Measurements from ENCODE around the gene CPT1C.

The CPT1C gene

DNA sequence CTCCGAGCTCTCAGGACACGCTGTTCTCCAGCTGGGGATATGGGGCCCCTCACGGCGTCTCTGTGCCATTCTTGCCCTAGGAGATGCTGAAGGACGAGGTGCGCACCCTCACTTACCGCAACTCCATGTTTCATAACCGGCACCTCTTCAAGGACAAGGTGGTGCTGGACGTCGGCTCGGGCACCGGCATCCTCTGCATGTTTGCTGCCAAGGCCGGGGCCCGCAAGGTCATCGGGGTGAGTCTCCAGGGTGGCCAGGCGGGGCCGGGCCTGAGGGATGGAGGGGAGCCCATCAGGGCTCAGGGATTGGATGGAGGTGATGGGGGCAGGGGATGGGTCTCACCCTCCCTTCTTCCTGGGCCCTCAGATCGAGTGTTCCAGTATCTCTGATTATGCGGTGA is 9.1 kb upstream of the CPT1C start:
- DNase-seq (ENCODE audit: low read depth in 2 of 2), result no peak

DNA sequence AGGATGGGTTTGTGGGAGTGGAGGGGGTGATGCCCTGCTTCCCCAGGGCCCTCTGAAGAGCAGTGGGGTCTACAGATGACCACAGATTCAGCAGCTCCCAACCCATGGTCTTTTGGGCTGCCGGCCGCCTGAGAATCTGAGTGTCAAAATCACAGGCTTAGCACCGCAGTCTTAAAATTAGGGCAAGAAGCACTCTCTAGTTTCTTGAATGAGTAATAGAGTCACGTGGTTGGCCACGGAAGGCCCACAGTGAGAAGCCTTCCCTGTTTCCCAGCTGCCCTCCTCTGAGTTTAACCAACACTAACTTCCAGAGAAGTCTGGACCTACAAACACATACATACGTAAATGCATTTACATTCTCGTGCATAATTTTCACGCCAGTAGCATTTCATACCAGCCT is 8.6 kb upstream of the CPT1C start:
- DNase-seq (ENCODE audit: low read depth in 2 of 2), result no peak

DNA sequence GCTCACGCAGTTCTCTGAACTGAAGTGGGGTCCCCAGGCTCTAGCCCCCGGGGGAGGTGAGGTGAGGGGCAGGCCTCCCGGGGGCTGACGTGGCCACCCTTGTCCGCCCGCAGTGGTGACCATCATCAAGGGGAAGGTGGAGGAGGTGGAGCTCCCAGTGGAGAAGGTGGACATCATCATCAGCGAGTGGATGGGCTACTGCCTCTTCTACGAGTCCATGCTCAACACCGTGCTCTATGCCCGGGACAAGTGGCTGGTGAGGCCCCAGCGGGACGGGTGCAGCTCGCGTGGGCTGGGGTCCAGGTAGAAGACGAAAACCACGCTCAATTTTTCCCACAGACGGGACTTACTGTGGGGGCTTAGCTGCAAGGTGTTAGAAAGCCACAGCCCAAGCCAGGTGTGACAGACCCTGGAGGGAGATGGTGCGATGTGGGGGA is 7.1 kb upstream of the CPT1C start:
- no peak for DNase-seq (ENCODE audit: low read depth in 2 of 2)

DNA sequence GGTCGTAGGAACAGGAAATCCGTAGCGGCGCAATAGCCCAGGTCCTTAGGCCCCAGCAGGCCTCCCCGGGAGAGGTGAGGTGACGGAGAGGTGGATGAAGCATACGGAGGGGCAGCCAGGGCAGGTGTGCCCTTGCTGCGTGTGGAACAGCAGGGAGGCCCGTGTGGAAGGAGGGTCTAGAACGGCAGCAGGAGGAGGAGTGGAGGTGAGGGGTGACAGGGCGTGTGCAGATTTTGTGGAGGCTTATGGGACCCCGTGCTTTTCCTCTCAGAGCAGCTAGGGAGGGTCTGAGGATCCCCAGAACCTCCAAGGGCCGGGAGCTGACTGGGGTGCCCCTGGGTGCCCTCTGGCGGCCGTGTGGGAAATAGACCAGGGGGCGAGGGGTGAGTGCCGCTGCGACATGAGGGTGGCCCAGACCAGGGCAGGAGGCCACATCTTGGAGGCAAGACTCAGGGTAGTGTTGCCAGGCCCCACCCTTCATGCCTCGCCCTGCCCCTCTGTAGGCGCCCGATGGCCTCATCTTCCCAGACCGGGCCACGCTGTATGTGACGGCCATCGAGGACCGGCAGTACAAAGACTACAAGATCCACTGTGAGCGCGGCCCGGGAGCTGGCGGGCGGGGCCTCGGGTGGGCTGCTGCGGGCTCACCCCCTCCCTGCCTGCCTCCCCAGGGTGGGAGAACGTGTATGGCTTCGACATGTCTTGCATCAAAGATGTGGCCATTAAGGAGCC is 6.5 kb upstream of the CPT1C start:
- no peak for DNase-seq (ENCODE audit: low read depth in 2 of 2)

DNA sequence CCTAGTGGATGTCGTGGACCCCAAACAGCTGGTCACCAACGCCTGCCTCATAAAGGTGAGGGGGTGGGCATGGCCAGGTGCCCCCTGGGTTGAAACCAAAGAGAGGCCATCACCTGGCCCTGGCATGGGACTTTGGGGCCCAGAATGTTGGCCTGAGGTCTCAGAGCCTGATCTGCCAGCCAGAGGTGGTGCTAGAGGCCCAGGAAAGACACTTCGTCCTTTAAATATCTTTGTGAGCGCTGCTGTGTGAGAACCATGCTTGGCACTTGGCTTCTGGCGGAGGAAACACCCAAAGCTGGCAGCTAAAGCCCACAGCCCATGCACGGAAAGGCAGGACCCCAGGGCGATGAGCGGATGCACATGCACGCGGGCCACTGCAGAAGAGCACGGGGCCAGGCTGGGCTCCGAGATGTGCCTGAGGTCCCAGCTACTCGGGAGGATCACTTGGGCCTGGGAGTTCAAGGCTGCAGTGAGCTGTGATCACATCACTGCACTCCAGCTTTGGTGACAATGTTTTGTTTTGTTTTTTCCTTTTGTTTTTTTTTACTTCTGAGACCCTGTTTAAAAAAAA is 5.8 kb upstream of the CPT1C start:
- DNase-seq (ENCODE audit: low read depth in 2 of 2), result no peak

DNA sequence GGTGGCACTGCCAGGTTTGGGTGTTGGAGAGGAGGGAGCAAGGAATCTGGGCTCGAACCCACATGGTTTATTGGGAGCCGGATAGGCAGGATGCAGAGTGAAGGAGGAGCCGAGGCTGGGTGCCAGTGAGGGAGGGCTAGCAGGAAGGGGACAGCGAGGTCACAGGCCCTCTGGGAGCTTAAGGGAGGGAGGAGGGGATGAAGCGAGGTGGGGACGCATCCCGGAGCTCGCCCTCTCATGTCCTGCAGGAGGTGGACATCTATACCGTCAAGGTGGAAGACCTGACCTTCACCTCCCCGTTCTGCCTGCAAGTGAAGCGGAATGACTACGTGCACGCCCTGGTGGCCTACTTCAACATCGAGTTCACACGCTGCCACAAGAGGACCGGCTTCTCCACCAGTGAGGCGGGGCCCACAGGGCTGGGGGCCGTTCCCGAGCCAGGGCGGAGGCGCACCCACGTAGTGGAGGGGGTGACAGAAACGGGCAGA is 5.0 kb upstream of the CPT1C start:
- DNase-seq (ENCODE audit: low read depth in 2 of 2), result no peak

DNA sequence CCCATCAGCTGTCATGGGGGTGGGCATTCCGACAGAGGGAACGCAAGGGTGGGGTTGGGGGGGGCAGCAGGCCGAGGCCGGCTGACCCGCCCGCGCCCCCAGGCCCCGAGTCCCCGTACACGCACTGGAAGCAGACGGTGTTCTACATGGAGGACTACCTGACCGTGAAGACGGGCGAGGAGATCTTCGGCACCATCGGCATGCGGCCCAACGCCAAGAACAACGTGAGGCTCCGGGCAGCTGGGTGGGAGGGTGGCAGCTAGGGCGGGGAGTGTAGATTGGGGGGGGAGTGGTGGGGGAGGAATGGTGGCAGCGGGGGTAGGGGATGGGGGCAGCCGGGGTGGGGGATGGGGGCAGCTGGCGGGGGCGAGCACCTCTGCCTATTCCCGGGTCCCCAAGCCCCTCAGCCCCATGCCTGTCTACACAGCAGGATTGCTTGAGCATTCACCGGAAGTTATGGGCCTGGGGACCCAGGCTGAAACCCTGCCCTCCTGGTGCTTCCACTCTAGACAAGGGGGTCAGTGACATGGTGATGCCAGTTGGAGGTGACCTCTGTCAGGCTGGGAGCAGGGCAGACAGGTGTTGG is 4.3 kb upstream of the CPT1C start:
- DNase-seq (ENCODE audit: low read depth in 2 of 2), result no peak

DNA sequence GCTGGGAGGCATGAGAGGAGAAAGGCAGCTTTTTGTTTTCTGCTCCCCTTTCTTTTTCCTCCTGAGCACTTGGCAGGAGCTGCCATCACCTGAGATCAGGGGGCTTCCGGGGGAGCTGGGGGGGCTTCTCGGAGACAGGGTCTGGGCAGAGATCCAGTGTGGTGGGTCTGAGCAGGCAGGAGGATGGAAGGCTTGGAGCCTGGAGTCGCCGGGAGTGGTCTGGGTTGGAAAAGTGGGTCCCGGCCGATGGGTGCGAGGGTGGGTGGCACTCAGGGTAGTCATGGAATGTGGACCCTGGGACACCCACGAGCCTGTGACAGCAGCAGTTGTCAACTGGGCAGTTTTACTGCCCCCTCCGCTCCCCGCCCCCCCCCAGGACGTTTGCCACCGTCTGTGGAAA is 3.8 kb upstream of the CPT1C start:
- no peak for DNase-seq (ENCODE audit: low read depth in 2 of 2)

DNA sequence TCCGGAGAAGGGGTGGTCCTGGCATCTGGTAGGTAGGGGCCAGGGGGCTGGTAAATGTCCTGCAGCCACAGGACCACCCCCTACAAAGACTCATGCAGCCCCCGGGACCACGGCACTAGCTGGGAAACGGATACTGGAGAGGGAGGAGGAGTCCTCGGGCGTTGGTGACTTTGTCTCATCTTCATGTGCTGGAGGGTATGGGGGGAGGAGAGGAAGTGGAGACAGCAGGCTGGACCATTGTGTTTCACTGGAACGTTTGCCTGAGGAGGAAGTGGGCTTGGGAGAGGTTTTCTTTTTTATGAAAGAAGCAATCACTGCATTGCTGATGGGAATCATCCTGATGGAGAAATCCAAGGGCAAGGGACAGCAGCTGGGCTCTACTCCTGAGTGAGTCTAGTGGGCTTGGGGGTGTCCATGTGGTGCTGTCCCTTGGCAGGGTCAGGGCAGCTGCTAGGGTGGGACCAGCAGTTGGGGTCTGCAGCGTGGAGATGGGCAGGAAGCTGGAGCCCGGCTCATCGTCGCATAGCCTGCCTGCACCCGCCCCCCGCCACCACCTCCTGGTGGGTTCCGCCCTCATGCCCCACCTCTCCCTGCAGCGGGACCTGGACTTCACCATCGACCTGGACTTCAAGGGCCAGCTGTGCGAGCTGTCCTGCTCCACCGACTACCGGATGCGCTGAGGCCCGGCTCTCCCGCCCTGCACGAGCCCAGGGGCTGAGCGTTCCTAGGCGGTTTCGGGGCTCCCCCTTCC is 3.2 kb upstream of the CPT1C start:
- no peak for DNase-seq (ENCODE audit: low read depth in 2 of 2)

DNA sequence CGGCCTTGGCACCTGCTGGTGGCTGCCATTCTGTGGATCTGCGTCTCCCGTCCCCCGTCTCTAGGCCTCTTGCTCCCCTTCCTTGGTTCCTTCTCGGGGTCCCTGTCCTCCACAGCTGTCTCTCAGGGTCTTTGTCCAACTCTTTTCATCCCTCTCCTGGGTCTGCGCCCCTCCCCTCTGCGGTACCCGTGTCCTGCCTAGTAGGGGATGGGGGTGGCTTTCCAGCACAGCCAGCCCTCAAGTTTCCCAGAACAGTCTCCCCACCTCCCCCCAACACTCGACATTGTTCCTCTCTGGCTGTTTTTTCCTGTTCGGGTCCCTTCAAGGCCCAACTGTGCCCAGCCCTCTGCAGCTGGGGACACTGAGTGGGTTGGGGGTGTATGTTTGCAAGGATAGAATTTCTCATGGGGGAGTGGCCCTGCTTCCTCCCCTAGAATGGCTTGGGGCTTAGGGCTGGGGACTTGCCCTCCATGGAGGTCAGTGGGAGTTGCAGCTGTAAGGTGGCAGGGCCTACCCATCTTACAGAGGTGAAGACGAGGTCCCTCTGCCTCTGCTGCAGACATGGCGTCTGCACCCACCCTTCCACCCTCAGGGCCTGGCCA is 2.3 kb upstream of the CPT1C start:
- no peak for DNase-seq (ENCODE audit: low read depth in 2 of 2)

DNA sequence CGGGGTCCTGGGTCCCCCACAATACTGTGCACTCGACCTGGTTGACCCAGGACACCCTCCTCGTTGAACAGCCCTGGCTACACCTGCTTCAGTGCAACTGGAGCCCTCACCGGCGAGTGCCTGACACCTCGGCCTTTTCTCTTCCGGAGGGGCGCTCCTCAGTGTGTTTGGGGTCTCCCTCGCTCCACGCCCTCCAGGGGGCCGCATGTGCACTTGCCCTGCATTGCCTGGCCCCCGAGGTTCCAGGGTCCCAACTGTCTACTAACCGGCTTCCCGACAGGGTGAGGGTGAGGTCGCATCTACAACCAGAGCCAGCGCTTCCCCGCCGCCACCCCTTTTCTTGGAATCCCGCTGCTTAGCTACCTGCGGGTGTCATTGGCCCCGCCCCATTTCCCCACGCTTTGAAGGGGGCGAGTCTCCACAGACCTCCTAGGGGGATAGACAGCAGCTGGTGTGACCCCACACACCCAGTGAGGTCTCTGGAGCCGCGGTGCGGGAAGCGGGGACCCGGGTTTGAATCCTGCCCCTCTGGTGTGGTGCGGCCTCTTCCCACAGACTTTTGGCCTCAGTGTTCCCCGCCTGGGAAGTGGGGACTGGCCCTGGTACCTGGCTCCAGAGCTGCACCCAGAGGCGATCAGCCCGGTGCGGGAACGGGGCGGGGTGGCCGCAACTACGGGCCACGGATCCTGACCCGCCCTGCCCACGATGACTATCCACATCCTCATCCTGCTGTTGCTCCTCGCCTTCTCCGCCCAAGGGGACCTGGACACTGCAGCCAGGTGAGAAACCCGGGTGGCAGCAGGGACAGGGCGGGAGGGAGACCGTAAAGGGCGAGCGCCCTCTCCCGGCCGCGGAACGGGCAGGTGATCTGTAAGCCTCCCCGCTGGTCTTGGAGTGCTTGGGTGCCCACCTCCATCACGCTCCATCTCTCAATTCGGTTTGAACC is 1.5 kb upstream of the CPT1C start, which contains the start of gene ADM5:
TSS of gene ADM5 (plus strand) at position 462 of the 946 bp plus-strand sequence. CDS start at position 706, 244 bp downstream.
- peak in 1 of 2 donors; percentile 26 for DNase-seq (ENCODE audit: low read depth in 2 of 2)

DNA sequence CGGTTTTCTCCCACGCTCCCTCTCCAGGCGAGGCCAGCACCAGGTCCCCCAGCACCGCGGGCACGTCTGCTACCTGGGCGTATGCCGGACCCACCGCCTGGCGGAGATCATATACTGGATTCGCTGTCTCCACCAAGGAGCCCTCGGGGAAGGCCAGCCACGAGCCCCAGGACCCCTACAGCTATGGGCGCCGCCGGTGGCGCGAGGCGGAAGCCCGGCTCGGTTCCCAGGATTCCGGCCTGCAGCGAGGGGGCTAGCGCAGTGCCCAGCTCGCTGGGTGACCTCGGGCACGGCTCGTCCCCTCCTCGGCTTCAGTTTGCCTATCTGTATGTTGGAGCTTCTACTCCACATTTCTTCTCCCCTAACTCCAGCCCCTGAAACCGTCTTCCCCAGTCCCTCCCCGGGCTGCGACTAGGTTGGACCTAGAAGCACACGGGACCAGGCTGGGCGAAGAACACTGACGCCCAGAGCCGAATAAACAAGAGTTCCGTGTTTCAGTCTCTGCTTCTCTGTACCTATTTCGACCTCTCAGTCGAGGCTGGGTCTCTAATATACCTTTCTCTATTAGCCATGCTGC is 749 bp upstream of the CPT1C start:
- DNase-seq (ENCODE audit: low read depth in 2 of 2), result no peak

DNA sequence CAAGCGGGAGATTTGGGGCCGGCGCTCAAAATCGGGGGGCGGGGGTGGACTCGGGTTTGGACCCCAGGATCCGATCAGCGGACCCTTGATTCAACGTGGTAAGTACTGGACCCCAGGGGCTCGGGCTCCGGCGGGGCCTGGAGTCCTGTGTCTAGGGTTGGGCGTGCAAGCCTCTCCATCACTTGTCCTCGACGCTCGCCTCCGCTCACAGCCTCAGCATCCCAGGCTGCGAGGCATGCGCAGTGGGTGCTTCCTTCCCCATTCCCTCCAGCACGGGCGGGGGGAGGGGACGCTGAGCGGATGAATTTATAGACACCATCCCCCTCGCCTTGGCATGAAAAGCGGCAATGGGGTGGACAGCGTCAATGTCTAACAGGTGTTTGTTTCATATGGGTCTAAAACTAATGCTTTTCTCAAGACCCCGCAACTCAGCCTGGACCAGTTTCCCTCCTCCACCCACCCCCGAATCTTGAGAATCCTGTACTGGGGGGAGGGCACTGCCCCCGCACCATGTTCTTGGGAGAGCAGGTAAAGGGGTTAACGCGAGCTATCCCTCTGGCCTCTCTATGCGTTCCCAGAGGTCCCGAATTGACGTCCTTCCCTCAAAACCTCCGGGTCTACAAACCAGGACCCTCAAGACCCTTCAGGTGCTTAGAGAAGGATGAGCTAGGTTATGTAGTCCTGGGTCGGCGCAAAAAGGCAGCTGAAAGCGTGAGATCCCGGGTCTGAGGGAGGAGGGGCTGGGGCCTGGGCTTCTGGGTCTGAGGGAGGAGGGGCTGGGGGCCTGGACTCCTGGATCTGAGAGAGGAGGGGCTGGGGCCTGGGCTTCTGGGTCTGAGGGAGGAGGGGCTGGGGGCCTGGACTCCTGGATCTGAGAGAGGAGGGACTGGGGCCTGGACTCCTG is 579 bp downstream of the CPT1C start:
- DNase-seq (ENCODE audit: low read depth in 2 of 2), result no peak

DNA sequence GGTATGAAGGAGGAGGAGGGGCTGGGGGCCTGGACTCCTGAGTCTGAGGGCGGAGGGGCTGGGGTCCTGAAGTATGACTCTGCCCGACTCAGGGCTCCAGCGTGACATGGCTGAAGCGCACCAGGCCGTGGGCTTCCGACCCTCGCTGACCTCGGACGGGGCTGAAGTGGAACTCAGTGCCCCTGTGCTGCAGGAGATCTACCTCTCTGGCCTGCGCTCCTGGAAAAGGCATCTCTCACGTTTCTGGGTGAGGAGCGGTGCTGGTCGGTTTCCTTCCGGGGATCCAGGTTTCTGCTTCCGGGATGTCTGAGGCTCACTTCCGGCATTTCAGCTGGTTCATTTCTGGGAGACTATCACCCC is 1.2 kb downstream of the CPT1C start:
- no peak for DNase-seq (ENCODE audit: low read depth in 2 of 2)

DNA sequence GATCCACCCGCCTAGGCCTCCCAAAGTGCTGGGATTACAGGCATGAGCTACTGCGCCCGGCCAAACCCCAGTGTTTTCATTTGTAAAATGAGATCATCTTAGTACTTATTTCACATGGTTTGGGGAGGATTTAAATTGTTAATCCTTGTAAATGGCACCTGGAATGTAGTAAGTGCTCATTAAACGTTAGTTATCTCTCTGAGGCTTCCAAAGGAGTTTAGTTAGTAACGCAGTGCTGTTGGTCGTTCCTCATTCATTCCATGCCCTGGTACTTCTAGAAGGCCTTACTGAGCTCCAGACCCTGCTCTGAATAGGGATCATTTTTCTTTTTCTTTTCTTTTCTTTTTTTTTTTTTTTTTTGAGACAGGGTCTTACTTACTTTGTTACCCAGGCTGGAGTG is 5.2 kb downstream of the CPT1C start:
- DNase-seq (ENCODE audit: low read depth in 2 of 2), result no peak

DNA sequence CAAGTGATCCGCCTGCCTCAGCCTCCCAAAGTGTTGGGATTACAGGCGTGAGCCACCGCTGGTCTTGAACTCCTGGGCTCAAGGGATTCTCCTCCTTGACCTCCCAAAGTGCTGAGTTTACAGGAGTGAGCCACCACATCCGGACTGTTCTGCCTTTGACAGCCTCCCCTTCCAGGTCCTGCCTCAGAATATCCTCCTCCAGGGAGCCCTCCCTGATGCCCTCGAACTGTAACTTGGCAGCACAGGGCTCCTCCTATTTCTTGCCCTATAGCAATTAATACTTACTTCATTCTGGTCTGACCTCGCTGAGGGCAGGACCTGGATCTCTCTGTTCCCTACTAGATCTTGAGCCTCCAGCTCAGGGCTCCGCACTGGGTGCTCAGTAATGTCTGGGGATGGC is 5.9 kb downstream of the CPT1C start:
- DNase-seq (ENCODE audit: low read depth in 2 of 2), result no peak

DNA sequence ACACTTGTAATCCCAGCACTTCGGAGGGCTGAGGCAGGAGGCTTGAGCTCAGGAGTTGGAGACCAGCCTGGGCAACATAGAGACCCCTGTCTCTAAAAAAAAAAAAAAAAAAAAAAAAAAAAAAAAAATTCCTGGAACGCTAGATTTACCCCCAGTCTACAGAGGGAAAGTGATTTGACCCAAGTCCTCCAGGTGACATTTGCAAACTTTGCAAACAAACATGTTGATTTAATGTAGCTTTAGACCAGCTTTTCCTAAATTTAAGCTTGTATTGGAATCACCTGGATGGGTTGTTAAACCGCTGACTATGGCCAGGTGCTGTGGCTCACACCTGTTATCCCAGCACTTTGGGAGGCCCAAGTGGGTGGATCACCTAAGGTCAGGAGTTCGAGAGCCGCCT is 8.4 kb downstream of the CPT1C start:
- no peak for DNase-seq (ENCODE audit: low read depth in 2 of 2)

DNA sequence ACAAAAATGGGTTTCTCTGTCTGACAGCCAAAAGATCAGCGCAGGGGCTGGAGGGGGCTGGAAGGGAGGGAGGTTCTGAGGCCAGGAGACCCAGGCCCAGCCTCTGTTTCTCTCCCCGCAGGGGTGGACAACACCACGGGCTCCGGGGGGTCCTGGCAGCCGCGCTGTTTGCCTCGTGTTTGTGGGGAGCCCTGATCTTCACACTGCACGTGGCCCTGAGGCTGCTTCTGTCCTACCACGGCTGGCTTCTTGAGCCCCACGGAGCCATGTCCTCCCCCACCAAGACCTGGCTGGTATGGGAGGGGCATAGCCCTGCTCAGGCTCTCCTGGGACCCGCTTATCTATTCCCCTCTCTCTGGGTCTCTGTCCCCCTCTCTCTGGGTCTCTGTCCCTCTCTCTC is 9.6 kb downstream of the CPT1C start:
- no peak for DNase-seq (ENCODE audit: low read depth in 2 of 2)

DNA sequence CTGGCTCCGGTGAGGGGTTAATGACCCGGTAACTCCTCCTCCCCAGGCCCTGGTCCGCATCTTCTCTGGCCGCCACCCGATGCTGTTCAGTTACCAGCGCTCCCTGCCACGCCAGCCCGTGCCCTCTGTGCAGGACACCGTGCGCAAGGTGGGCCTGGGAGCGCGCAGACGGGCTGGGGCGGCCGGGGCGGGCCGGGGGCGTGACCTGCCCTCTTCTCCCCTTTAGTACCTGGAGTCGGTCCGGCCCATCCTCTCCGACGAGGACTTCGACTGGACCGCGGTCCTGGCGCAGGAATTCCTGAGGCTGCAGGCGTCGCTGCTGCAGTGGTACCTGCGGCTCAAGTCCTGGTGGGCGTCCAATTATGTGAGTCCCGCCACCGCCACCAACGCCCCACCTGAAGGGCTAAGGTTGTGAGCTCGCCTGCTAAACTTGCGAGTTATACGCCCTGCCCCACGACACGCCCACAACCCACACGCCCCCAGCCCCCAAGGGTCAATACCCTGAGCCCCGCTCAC is 10.4 kb downstream of the CPT1C start:
- no peak for DNase-seq (ENCODE audit: low read depth in 2 of 2)
